Inferior parietal cortex (tissue), 1 donor: ENCODE data around the gene PPARA.

ENCODE experiments used
- DNase-seq: peaks from one replicate; pipeline ENCODE4 v3.0.0-alpha.2; 2016; ENCODE audit errors: extremely low spot score

PPARA gene

GRCh38 chr22:46142548-46143490 is 7.5 kb upstream of the PPARA start:
- no peak for DNase-seq

- DNase-seq = no peak
Measured at GRCh38 chr22:46143491-46144147, 6.7 kb upstream of the PPARA start.

- no peak for DNase-seq
Measured at GRCh38 chr22:46145361-46145851, 4.9 kb upstream of the PPARA start.

- no peak for DNase-seq
Measured at GRCh38 chr22:46145896-46146295, 4.4 kb upstream of the PPARA start.

- no peak for DNase-seq
Measured at GRCh38 chr22:46146329-46146728, 4.0 kb upstream of the PPARA start.

GRCh38 chr22:46147061-46147460 is 3.3 kb upstream of the PPARA start:
- DNase-seq = no peak

GRCh38 chr22:46147471-46148267 is 2.7 kb upstream of the PPARA start:
- DNase-seq = no peak

GRCh38 chr22:46148336-46148735 is 2.0 kb upstream of the PPARA start:
- DNase-seq = no peak

GRCh38 chr22:46148816-46149511 is 1.4 kb upstream of the PPARA start:
- DNase-seq = no peak

- no peak for DNase-seq
Measured at GRCh38 chr22:46149512-46150033, 753 bp upstream of the PPARA start.

- no peak for DNase-seq
Measured at GRCh38 chr22:46150655-46151477, 540 bp downstream of the PPARA start.

- no peak for DNase-seq
Measured at GRCh38 chr22:46153930-46154329, 3.6 kb downstream of the PPARA start.

- DNase-seq = no peak
Measured at GRCh38 chr22:46156031-46156430, 5.7 kb downstream of the PPARA start.

GRCh38 chr22:46158283-46158682 is 8.0 kb downstream of the PPARA start:
- no peak for DNase-seq

- DNase-seq = no peak
Measured at GRCh38 chr22:46159212-46159611, 8.9 kb downstream of the PPARA start.

- no peak for DNase-seq
Measured at GRCh38 chr22:46159777-46160176, 9.5 kb downstream of the PPARA start.

GRCh38 chr22:46162285-46162684 is 12.0 kb downstream of the PPARA start:
- no peak for DNase-seq

- no peak for DNase-seq
Measured at GRCh38 chr22:46162771-46163556, 12.6 kb downstream of the PPARA start.

GRCh38 chr22:46163557-46163888 is 13.2 kb downstream of the PPARA start:
- DNase-seq = no peak

GRCh38 chr22:46165977-46166376 is 15.7 kb downstream of the PPARA start:
- no peak for DNase-seq
